ENCODE measurements around the gene LTBP2. TPM values are rescaled to one million over a fixed set of nuclear protein-coding genes. Genes with fewer than 3 reads are reported as not detected.

LTBP2 gene
- total and polyA plus RNA-seq, 2 of the 8 experiments (the other 6 are each of a cell fraction or from before 2014, with no cell fraction given): 0.48 to 0.89 TPM

- Histone ChIP-seq H3K9ac (replicated peaks in 1 of 4; ENCODE audit: extremely low read depth in 1 of 4, low read depth in 3 of 4, low read length in 3 of 4) (no peak overlapping the region), H2BK12ac (ENCODE audit: low read depth, low read length) (0 out of 2 replicates have a peak overlapping the region, but pooled peaks have one; percentile 62), H3K23me2 (ENCODE audit: low read depth, low read length) (peaks cover 4% of the 10 kb centered on the region; the same call in 1 of the 2 replicates), H2BK120ac (replicated peaks; ENCODE audit: low read depth, low read length) (no peak overlapping the region), H3K79me1 (ENCODE audit: low read depth, low read length) (no peaks in the 10 kb centered on the region), H4K8ac (ENCODE audit: extremely low read depth, insufficient read depth, low read length) (no peak overlapping the region), H3K27ac (ENCODE audit: low read depth, low read length) (no peak overlapping the region), H3K27me3 (replicated peaks in 1 of 4; ENCODE audit: control insufficient read depth in 3 of 4, extremely low read depth in 1 of 4, insufficient read depth in 3 of 4, low read length in 3 of 4) (peaks cover 9% of the 10 kb centered on the region in 4 experiments; a peak in 6 of 7 replicates), H3K14ac (ENCODE audit: insufficient read length) (no peak overlapping the region), H3K9me3 (ENCODE audit: insufficient read depth in 2 of 2, low read depth in 1 of 2, low read length in 1 of 2) (no peaks in the 10 kb centered on the region; a peak in 1 of 4 replicates), H3K56ac (replicated peaks; ENCODE audit: insufficient read length, low read depth, low read length) (no peak overlapping the region), H2BK5ac (ENCODE audit: low read depth, low read length) (0 out of 2 replicates have a peak overlapping the region, but pooled peaks have one; percentile 28), H2AK5ac (ENCODE audit: low read depth, low read length) (no peak overlapping the region), H3K4me1 (replicated peaks in 1 of 4; ENCODE audit: control insufficient read depth in 3 of 4, insufficient read depth in 4 of 4, low read length in 3 of 4) (peaks cover 2 to 5% (median 4%) of the 10 kb centered on the region in 4 experiments; a peak in 4 of 7 replicates), H3K4me3 (ENCODE audit: extremely low read depth in 1 of 4, insufficient read depth in 2 of 4, low read depth in 3 of 4, low read length in 4 of 4) (no peak overlapping the region), H3K36me3 (ENCODE audit: control insufficient read depth in 2 of 4, insufficient read depth in 4 of 4, low read length in 3 of 4) (peaks cover 0 to 5% (median 0%) of the 10 kb centered on the region in 4 experiments; a peak in 1 of 8 replicates), H3K79me2 (ENCODE audit: control insufficient read depth in 1 of 2, insufficient read depth in 2 of 2, low read length in 2 of 2) (no peaks in the 10 kb centered on the region), H4K20me1 (replicated peaks in 1 of 2; ENCODE audit: control insufficient read depth in 1 of 2, insufficient read depth in 2 of 2, low read length in 2 of 2) (no peaks in the 10 kb centered on the region), H3K4me2 (ENCODE audit: insufficient read depth in 1 of 2, low read depth in 2 of 2, low read length in 2 of 2) (no peak overlapping the region), H4K5ac (ENCODE audit: insufficient read length, low read depth, low read length) (no peak overlapping the region), H2BK20ac (ENCODE audit: low read length) (no peak overlapping the region), H3K18ac (ENCODE audit: extremely low read depth, low read length) (no peak overlapping the region), H3K23ac (ENCODE audit: insufficient read length) (no peak overlapping the region), H3K4ac (replicated peaks; ENCODE audit: insufficient read length, low read depth, low read length) (no peak overlapping the region), H2AFZ (ENCODE audit: low read length) (peak overlapping the region; percentile 12; the same call in 1 of the 2 replicates), H2BK15ac (ENCODE audit: low read length) (no peak overlapping the region), H4K91ac (replicated peaks; ENCODE audit: insufficient read length, low read length) (no peak overlapping the region)
- POLR2A ChIA-PET (ENCODE audit: partially characterized antibody): interaction anchor here (1.2 to 2.1 kb wide), 2 partner anchors 15 to 31 kb away, joined by 4 to 7 read pairs; no protein-coding TSS in a partner anchor
- FAIRE-seq (no peak), DNase-seq (ENCODE audit: low read depth in 1 of 2, low spot score in 2 of 2) (no peak)
- TF ChIP-seq, protein P1, sequence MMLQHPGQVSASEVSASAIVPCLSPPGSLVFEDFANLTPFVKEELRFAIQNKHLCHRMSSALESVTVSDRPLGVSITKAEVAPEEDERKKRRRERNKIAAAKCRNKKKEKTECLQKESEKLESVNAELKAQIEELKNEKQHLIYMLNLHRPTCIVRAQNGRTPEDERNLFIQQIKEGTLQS (IDR thresholded peaks at IDR 0.05; ENCODE audit: insufficient read depth, low read depth, low read length): no peak
- TF ChIP-seq POLR2AphosphoS5 (IDR thresholded peaks at IDR 0.05; ENCODE audit: low read depth, low read length) (no peak), JUN (IDR thresholded peaks at IDR 0.05; ENCODE audit: low read depth, low read length) (no peak), EP300 (IDR thresholded peaks at IDR 0.05; ENCODE audit: borderline replicate concordance in 1 of 2, low read depth in 2 of 2, low read length in 2 of 2) (no peak), NRF1 (IDR thresholded peaks at IDR 0.05; ENCODE audit: low read depth, low read length) (no peak), FOSL1 (IDR thresholded peaks at IDR 0.05; ENCODE audit: insufficient read depth, low read depth, low read length) (no peak), SIRT6 (IDR thresholded peaks at IDR 0.05; ENCODE audit: low read length) (no peak), SP1 (IDR thresholded peaks at IDR 0.05; ENCODE audit: low read depth, low read length) (no peak), SUZ12 (IDR thresholded peaks at IDR 0.05; ENCODE audit: low read length) (no peak), EGR1 (IDR thresholded peaks at IDR 0.05; ENCODE audit: borderline replicate concordance, low read depth, low read length) (no peak)
- CTCF ChIA-PET (ENCODE audit: partially characterized antibody): interaction anchor here (0.8 to 5.4 kb wide), 8 partner anchors 7 to 116 kb away, joined by 3 to 45 read pairs (median 6); no protein-coding TSS in a partner anchor
- 83% methylated on average over 4 of the region's 4 CpGs; no CpG with 5 or more reads in 1 of the 2 experiments for WGBS, 2 experiments (ENCODE audit: extremely low coverage in 1 of 2, insufficient coverage in 1 of 2, insufficient read length in 1 of 2, insufficient replicate concordance in 2 of 2, low coverage in 1 of 2, low lambda C conversion rate in 2 of 2, missing lambda C conversion rate in 1 of 2)
Measured at GRCh38 chr14:74616507-74616906, 4.5 kb upstream of the LTBP2 start.

All from H1 (cell line).